Vagina (tissue), 2 donors: ENCODE data around the gene UGT2B28.
"Not testable (repeated sequence)": the region's sequence is repeated elsewhere in the genome, so short reads cannot be mapped to it uniquely, and the experiment has no call there.

ENCODE experiments used
- POLR2A ChIP-seq, 2 donors: fragments of 450-650 bp; IDR thresholded peaks; one replicate each; pipeline ENCODE4 v1.6.1; 2017; ENCODE audit warnings: antibody characterized with exemption in 2 of 2, mild to moderate bottlenecking in 2 of 2, moderate library complexity in 2 of 2
- TF ChIP-seq, protein P1 (sequence below), 3 experiments: fragments of 450-650 bp in 2 of 3; fragments of 200-600 bp in 1 of 3; sonication (generic) in 1 of 3; IDR thresholded peaks; one replicate each; pipeline ENCODE4 v1.5.1; 2017 to 2019; ENCODE audit warnings: antibody characterized with exemption in 3 of 3, mild to moderate bottlenecking in 2 of 3, moderate library complexity in 2 of 3

- not testable (repeated sequence) for TF ChIP-seq POLR2A (IDR thresholded peaks at IDR 0.05)
- TF ChIP-seq, protein P1, sequence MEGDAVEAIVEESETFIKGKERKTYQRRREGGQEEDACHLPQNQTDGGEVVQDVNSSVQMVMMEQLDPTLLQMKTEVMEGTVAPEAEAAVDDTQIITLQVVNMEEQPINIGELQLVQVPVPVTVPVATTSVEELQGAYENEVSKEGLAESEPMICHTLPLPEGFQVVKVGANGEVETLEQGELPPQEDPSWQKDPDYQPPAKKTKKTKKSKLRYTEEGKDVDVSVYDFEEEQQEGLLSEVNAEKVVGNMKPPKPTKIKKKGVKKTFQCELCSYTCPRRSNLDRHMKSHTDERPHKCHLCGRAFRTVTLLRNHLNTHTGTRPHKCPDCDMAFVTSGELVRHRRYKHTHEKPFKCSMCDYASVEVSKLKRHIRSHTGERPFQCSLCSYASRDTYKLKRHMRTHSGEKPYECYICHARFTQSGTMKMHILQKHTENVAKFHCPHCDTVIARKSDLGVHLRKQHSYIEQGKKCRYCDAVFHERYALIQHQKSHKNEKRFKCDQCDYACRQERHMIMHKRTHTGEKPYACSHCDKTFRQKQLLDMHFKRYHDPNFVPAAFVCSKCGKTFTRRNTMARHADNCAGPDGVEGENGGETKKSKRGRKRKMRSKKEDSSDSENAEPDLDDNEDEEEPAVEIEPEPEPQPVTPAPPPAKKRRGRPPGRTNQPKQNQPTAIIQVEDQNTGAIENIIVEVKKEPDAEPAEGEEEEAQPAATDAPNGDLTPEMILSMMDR (IDR thresholded peaks at IDR 0.05) = not testable (repeated sequence)
These were observed 39.5 kb upstream of the UGT2B28 start for GRCh38 chr4:69240787-69241186.
